ENCODE results near the gene ZFPL1.

Gene ZFPL1

GRCh38 chr11:65124480-65125196 lies 40.6 kb downstream of the ZFPL1 start:
- DNase-seq (ENCODE audit: insufficient read length, low spot score) (no peak), FAIRE-seq (no peak)
- no peak for TF ChIP-seq POLR2A (IDR thresholded peaks at IDR 0.05; ENCODE audit: low read depth, low read length)
- TF ChIP-seq POU2F2 (IDR thresholded peaks at IDR 0.05; ENCODE audit: low read depth, low read length): no peak
- no peak for TF ChIP-seq POLR2AphosphoS5 (IDR thresholded peaks at IDR 0.05; ENCODE audit: low read depth, low read length)
- no peak for TF ChIP-seq SPI1 (IDR thresholded peaks at IDR 0.05; ENCODE audit: low read depth, low read length)
- no peak for TF ChIP-seq PAX5 (IDR thresholded peaks at IDR 0.05; ENCODE audit: insufficient read depth, low read length, severe bottlenecking)
- no peak for TF ChIP-seq TAF1 (IDR thresholded peaks at IDR 0.05; ENCODE audit: low read depth, low read length)

DNA sequence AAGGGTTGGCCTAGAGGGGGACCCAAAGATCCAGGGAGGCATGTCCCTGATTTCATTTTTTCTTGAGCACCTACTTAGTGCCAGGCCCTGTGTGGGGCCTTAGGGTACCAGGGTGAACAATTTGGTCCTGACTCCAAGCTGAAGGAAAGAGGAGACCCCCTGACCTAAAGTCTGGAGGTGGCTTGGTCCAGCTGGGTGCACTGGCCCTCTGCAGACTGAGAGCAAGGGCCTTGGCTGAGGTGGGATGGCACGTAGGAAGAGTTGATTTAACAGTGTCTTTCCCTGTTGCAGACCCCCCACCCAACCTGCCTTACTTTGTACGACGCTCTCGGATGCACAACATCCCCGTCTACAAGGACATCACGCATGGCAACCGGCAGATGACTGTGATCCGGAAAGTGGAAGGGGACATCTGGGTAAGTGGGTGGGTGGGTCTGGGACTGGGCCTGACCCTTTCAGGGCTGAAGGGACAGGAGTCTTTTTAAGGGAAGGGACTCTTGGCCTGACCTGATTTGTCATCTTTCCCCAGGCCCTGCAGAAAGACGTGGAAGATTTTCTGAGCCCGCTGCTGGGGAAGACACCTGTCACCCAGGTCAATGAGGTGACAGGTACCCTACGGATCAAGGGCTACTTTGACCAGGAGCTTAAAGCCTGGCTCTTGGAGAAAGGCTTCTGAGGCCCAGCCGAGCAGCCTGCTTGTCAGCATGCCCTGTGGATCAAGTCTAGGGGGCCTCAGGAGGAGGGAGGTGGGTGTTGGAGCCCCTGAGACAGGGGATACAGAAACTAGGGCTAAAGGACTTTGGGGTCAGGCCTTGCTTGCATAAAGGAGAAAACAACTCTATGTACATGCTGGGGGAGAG lies 41.4 kb downstream of the ZFPL1 start:
- FAIRE-seq: no peak
- TF ChIP-seq POU2F2 (IDR thresholded peaks at IDR 0.05; ENCODE audit: low read depth, low read length): no peak
- TF ChIP-seq POLR2A (IDR thresholded peaks at IDR 0.05; ENCODE audit: low read depth, low read length): no peak
- no peak for TF ChIP-seq TAF1 (IDR thresholded peaks at IDR 0.05; ENCODE audit: low read depth, low read length)
- TF ChIP-seq PAX5 (IDR thresholded peaks at IDR 0.05; ENCODE audit: insufficient read depth, low read length, severe bottlenecking): no peak
- TF ChIP-seq SPI1 (IDR thresholded peaks at IDR 0.05; ENCODE audit: low read depth, low read length): no peak
- TF ChIP-seq POLR2AphosphoS5 (IDR thresholded peaks at IDR 0.05; ENCODE audit: low read depth, low read length): no peak
- no peak for DNase-seq (ENCODE audit: insufficient read length, low spot score)

DNA sequence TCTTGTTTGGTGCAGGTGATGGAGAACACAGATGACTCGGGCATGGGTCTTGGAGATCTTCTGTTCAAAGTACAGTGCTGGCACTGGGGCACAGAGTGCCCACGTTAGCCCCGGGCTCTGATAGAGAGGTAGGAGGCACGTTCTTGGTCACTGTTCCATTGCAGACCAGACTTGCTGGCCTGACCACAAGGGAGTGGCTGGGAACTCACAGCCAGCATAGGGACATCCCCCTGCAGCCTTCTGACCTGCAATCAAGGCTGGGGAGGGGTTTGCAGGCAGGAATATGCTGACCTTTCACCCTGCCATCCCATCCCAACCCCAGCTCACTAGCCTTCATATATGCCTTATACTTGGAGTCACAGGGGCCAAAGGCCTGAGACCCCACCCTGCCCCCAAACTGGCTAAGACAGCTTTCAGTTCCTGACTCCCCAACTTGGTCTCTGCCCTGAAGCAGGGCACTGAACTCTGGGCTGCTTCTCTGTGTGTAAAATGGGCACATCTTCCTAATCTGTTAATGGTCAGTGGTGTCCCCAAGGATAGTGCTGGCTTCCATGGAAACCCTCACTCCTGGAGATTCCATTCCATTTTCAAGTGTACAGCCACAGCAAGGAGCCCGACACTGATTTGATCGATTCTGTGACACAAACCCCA lies 42.7 kb downstream of the ZFPL1 start:
- TF ChIP-seq PAX5 (IDR thresholded peaks at IDR 0.05; ENCODE audit: insufficient read depth, low read length, severe bottlenecking) (no peak), SPI1 (IDR thresholded peaks at IDR 0.05; ENCODE audit: low read depth, low read length) (no peak), POLR2AphosphoS5 (IDR thresholded peaks at IDR 0.05; ENCODE audit: low read depth, low read length) (peak; percentile 51; the same call in 1 of the 2 replicates)
- DNase-seq (ENCODE audit: insufficient read length, low spot score) (no peak), FAIRE-seq (no peak)

- FAIRE-seq (no peak), DNase-seq (ENCODE audit: insufficient read length, low spot score) (no peak)
- TF ChIP-seq SPI1 (IDR thresholded peaks at IDR 0.05; ENCODE audit: low read depth, low read length) (no peak), POU2F2 (IDR thresholded peaks at IDR 0.05; ENCODE audit: low read depth, low read length) (no peak), POLR2A (IDR thresholded peaks at IDR 0.05; ENCODE audit: low read depth, low read length) (no peak), TAF1 (IDR thresholded peaks at IDR 0.05; ENCODE audit: low read depth, low read length) (no peak), PAX5 (IDR thresholded peaks at IDR 0.05; ENCODE audit: insufficient read depth, low read length, severe bottlenecking) (no peak), POLR2AphosphoS5 (IDR thresholded peaks at IDR 0.05; ENCODE audit: low read depth, low read length) (no peak; the same call in 1 of the 2 replicates)
These were observed 43.6 kb downstream of the ZFPL1 start for GRCh38 chr11:65127473-65128181.

- FAIRE-seq (no peak), DNase-seq (ENCODE audit: insufficient read length, low spot score) (no peak)
- TF ChIP-seq SPI1 (IDR thresholded peaks at IDR 0.05; ENCODE audit: low read depth, low read length): no peak
- TF ChIP-seq POLR2A (IDR thresholded peaks at IDR 0.05; ENCODE audit: low read depth, low read length): peak; percentile 45; the same call in 1 of the 2 replicates
- TF ChIP-seq POU2F2 (IDR thresholded peaks at IDR 0.05; ENCODE audit: low read depth, low read length): no peak
- TF ChIP-seq PAX5 (IDR thresholded peaks at IDR 0.05; ENCODE audit: insufficient read depth, low read length, severe bottlenecking): no peak
- TF ChIP-seq POLR2AphosphoS5 (IDR thresholded peaks at IDR 0.05; ENCODE audit: low read depth, low read length): 0 out of 2 replicates have a peak, but pooled peaks have one; percentile 36
- TF ChIP-seq TAF1 (IDR thresholded peaks at IDR 0.05; ENCODE audit: low read depth, low read length): no peak
These were observed 44.4 kb downstream of the ZFPL1 start for GRCh38 chr11:65128182-65129145.

GRCh38 chr11:65129649-65130441 lies 45.8 kb downstream of the ZFPL1 start:
- TF ChIP-seq POLR2AphosphoS5 (IDR thresholded peaks at IDR 0.05; ENCODE audit: low read depth, low read length): no peak
- no peak for TF ChIP-seq POLR2A (IDR thresholded peaks at IDR 0.05; ENCODE audit: low read depth, low read length)
- TF ChIP-seq POU2F2 (IDR thresholded peaks at IDR 0.05; ENCODE audit: low read depth, low read length): no peak
- no peak for TF ChIP-seq SPI1 (IDR thresholded peaks at IDR 0.05; ENCODE audit: low read depth, low read length)
- TF ChIP-seq PAX5 (IDR thresholded peaks at IDR 0.05; ENCODE audit: insufficient read depth, low read length, severe bottlenecking): no peak
- TF ChIP-seq TAF1 (IDR thresholded peaks at IDR 0.05; ENCODE audit: low read depth, low read length): no peak
- no peak for DNase-seq (ENCODE audit: insufficient read length, low spot score)
- FAIRE-seq: no peak

GRCh38 chr11:65130631-65131416 lies 46.8 kb downstream of the ZFPL1 start:
- FAIRE-seq: no peak
- no peak for DNase-seq (ENCODE audit: insufficient read length, low spot score)
- TF ChIP-seq PAX5 (IDR thresholded peaks at IDR 0.05; ENCODE audit: insufficient read depth, low read length, severe bottlenecking) (no peak), POLR2AphosphoS5 (IDR thresholded peaks at IDR 0.05; ENCODE audit: low read depth, low read length) (no peak), POU2F2 (IDR thresholded peaks at IDR 0.05; ENCODE audit: low read depth, low read length) (no peak), TAF1 (IDR thresholded peaks at IDR 0.05; ENCODE audit: low read depth, low read length) (no peak), POLR2A (IDR thresholded peaks at IDR 0.05; ENCODE audit: low read depth, low read length) (no peak), SPI1 (IDR thresholded peaks at IDR 0.05; ENCODE audit: low read depth, low read length) (no peak)
